Bronchial epithelial cell (primary cell): ENCODE data around the gene TGM3. TPM values are rescaled to one million over a fixed set of nuclear protein-coding genes. Genes with fewer than 3 reads are reported as not detected.

Source experiments
- DNase-seq: peaks from one replicate; pipeline ENCODE4 v3.0.0-alpha.2; 2010; ENCODE audit warnings: low read depth
- FAIRE-seq: peaks from 2 replicates; lab custom pipeline; 2011; peaks lifted over from hg19 to GRCh38; lab: Jason Lieb, UNC
- H3K27me3 ChIP-seq: 2 replicates; pipeline ENCODE4 v1.5.1; 2011; ENCODE audit warnings: low read length; ENCODE audit not compliant: control insufficient read depth, insufficient read depth
- H3K36me3 ChIP-seq: 2 replicates; pipeline ENCODE4 v1.5.1; 2011; ENCODE audit warnings: low read length; ENCODE audit not compliant: control insufficient read depth, insufficient read depth
- H3K4me3 ChIP-seq: 2 replicates; pipeline ENCODE4 v1.5.1; 2011; ENCODE audit warnings: mild to moderate bottlenecking, low read depth, low read length, control low read depth
- CTCF ChIP-seq: IDR thresholded peaks from 2 replicates; pipeline ENCODE4 v1.5.1; 2011; ENCODE audit warnings: mild to moderate bottlenecking, moderate library complexity, low read length, control low read depth, inconsistent platforms; ENCODE audit not compliant: insufficient read depth, severe bottlenecking
- total RNA-seq: library from RNA; depleted of rRNA; stranded (reverse); fragments of >200 nt; gene quantifications from 2 replicates; pipeline ENCODE4 v1.2.1, GENCODE V29; 2014

Gene TGM3
- total RNA-seq, 1 donor from 2014 or later: 11.8 TPM

- Histone ChIP-seq H3K36me3 (no peaks in the 10 kb centered on the region), H3K27me3 (no peaks in the 10 kb centered on the region), H3K4me3 (no peak overlapping the region)
- peak; percentile 64 for FAIRE-seq
- no peak for TF ChIP-seq CTCF
- DNase-seq: no peak
These were observed 78.7 kb downstream of the TGM3 start for GRCh38 chr20:2374346-2375125.

- Histone ChIP-seq H3K36me3 (no peaks in the 10 kb centered on the region), H3K27me3 (no peaks in the 10 kb centered on the region), H3K4me3 (no peak overlapping the region)
- DNase-seq (no peak), FAIRE-seq (no peak)
- no peak for TF ChIP-seq CTCF
These were observed 83.1 kb downstream of the TGM3 start for GRCh38 chr20:2378893-2379292.

DNA sequence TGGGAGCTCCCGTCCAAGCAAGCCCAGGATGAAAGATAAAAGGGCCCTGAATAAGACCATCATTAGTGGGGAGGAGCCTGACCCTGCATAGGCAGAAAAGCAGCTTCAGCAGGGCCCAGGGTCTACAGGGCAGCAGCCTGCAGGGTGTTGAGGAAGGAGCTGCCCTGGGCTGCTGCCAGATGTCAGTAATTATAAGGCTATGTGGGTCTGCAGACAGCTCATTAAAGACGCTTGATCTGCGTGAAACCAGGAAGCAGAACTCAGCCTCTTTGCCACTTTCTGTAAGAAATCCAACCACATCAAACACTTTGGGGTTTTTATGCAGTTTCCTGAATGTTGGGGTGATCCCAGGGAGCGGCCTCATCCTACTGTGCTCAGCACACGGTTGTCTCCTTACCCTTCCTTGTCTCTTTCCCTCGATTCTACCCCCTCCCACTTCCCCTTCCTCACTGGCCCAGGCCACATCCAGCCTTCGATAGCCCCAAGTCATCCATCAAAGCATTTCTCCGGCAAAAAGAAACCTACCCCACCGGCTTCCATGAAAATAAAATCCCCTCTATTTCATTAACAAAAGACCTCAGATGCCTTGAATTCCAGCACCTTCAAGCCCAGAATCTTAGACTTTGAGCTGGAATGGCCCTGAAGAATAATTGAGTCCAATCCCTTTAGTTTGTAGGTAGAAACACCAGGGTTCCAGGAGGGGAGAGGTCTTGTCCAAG is 83.9 kb downstream of the TGM3 start:
- no peak for TF ChIP-seq CTCF
- FAIRE-seq (no peak), DNase-seq (no peak)

GRCh38 chr20:2380601-2381000 is 84.8 kb downstream of the TGM3 start, which contains the start of gene TGM6:
Gene TGM6 (plus strand): TSS chr20:2380901. CDS start chr20:2380969, 68 bp downstream.
- H3K27me3 ChIP-seq: no peaks in the 10 kb centered on the region
- no peak within 1 kb of the TSS for H3K4me3 ChIP-seq
- no peaks in the 10 kb centered on the region for H3K36me3 ChIP-seq
- no peak for TF ChIP-seq CTCF
- DNase-seq: no peak
- no peak for FAIRE-seq

More for the DNA sequence above, 83.9 kb downstream of the TGM3 start:
- Histone ChIP-seq H3K4me3 (no peak overlapping the region), H3K27me3 (no peaks in the 10 kb centered on the region), H3K36me3 (no peaks in the 10 kb centered on the region)

- FAIRE-seq: peak; percentile 13
- Histone ChIP-seq H3K4me3 (no peak overlapping the region), H3K36me3 (no peaks in the 10 kb centered on the region), H3K27me3 (no peaks in the 10 kb centered on the region)
- no peak for DNase-seq
- TF ChIP-seq CTCF: no peak
These were observed 85.5 kb downstream of the TGM3 start for GRCh38 chr20:2381303-2381702.
